ENCODE results near the gene EFCAB8.

The EFCAB8 gene

DNA sequence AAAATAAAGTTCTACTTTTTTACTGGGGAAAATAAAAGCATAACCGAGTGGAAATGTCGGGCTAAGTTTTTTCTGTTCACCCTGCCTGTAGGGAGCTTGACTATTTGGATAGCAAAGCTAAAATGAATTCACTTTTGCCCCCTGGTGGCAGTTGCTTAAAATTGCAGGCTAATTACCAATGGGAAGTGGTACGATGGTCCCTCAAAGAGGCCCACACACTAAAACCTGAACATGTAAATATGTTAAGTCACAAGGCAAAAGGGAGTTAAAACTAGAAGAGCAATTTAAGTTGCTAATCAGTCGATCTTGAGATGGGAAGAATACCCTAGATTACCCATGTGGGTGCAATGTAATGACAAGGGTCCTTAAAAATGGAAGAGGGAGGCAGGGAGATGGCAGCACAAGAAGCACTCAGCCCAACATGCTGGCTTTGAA, 146.4 kb downstream of the EFCAB8 start:
- Histone ChIP-seq H3K27me3 (ENCODE audit: control insufficient read depth, insufficient read depth, low read length, poor library complexity, severe bottlenecking) (no peaks in the 10 kb centered on the region), H3K4me1 (ENCODE audit: control insufficient read depth, insufficient read depth, low read length) (peaks cover 5% of the 10 kb centered on the region), H3K36me3 (ENCODE audit: control insufficient read depth, insufficient read depth, low read length) (no peaks in the 10 kb centered on the region), H3K9me3 (ENCODE audit: control insufficient read depth, low read length) (no peaks in the 10 kb centered on the region), H3K27ac (ENCODE audit: insufficient read depth, low read depth, low read length, poor library complexity, severe bottlenecking) (no peak overlapping the region), H3K4me3 (ENCODE audit: insufficient read depth, low read depth, low read length) (no peak overlapping the region)
- WGBS, 2 experiments = 63 to 64% methylated on average over 4 of the region's 4 CpGs

- Histone ChIP-seq H3K9me3 (ENCODE audit: control insufficient read depth, low read length) (no peaks in the 10 kb centered on the region), H3K27me3 (ENCODE audit: control insufficient read depth, insufficient read depth, low read length, poor library complexity, severe bottlenecking) (no peaks in the 10 kb centered on the region), H3K4me1 (ENCODE audit: control insufficient read depth, insufficient read depth, low read length) (peaks cover 5% of the 10 kb centered on the region), H3K4me3 (ENCODE audit: insufficient read depth, low read depth, low read length) (no peak overlapping the region), H3K27ac (ENCODE audit: insufficient read depth, low read depth, low read length, poor library complexity, severe bottlenecking) (no peak overlapping the region), H3K36me3 (ENCODE audit: control insufficient read depth, insufficient read depth, low read length) (no peaks in the 10 kb centered on the region)
- WGBS, 2 experiments = 94 to 95% methylated on average over 8 of the region's 8 CpGs
Observed at GRCh38 chr20:33005908-33006775, 147.4 kb downstream of the EFCAB8 start.

DNA sequence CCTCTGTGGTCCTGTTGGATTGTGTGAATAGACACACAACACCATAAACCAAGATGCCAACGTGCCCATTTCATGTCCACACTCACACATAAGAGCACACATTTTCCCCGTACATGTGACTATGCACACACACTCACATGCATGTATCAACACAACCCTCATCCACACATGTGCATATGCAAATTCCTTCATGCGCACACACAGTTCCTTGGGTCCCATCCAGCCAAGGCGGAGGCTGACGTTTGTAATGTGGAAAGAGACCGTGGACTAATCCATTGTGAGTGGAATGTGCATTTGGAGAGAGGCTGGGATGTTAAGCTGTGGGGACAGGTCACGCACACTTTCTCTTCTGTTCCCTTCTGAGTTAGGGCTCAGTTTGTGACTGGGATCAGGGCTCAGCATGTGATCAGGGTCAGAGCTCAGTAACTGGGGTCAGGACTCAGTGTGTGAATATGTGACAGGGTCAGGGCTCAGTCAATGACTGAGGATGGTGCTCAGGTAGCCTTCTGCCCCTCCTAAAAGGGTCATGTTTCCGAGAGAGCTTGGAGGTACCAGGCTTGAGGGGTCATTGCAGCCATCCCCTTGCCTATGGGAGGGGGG, 148.2 kb downstream of the EFCAB8 start:
- no peaks in the 10 kb centered on the region for H3K27me3 ChIP-seq (ENCODE audit: control insufficient read depth, insufficient read depth, low read length, poor library complexity, severe bottlenecking)
- H3K36me3 ChIP-seq (ENCODE audit: control insufficient read depth, insufficient read depth, low read length) = no peaks in the 10 kb centered on the region
- H3K4me3 ChIP-seq (ENCODE audit: insufficient read depth, low read depth, low read length) = no peak overlapping the region
- WGBS, 2 experiments = 90 to 93% methylated on average over 8 of the region's 8 CpGs
- H3K27ac ChIP-seq (ENCODE audit: insufficient read depth, low read depth, low read length, poor library complexity, severe bottlenecking) = no peak overlapping the region
- H3K4me1 ChIP-seq (ENCODE audit: control insufficient read depth, insufficient read depth, low read length) = peaks cover 5% of the 10 kb centered on the region
- no peaks in the 10 kb centered on the region for H3K9me3 ChIP-seq (ENCODE audit: control insufficient read depth, low read length)

- no peaks in the 10 kb centered on the region for H3K9me3 ChIP-seq (ENCODE audit: control insufficient read depth, low read length)
- no peaks in the 10 kb centered on the region for H3K36me3 ChIP-seq (ENCODE audit: control insufficient read depth, insufficient read depth, low read length)
- no peak within 1 kb of the TSS for H3K4me3 ChIP-seq (ENCODE audit: insufficient read depth, low read depth, low read length)
- H3K27me3 ChIP-seq (ENCODE audit: control insufficient read depth, insufficient read depth, low read length, poor library complexity, severe bottlenecking) = no peaks in the 10 kb centered on the region
- peaks cover 5% of the 10 kb centered on the region for H3K4me1 ChIP-seq (ENCODE audit: control insufficient read depth, insufficient read depth, low read length)
- H3K27ac ChIP-seq (ENCODE audit: insufficient read depth, low read depth, low read length, poor library complexity, severe bottlenecking) = no peak within 1 kb of the TSS
- WGBS, 2 experiments = 91 to 94% methylated on average over 11 of the region's 11 CpGs
Observed at GRCh38 chr20:33007376-33008335, 148.9 kb downstream of the EFCAB8 start, which contains the start of gene BPIFB2. Gene BPIFB2 (plus strand): TSS chr20:33007704. CDS start chr20:33008575, 871 bp downstream.

DNA sequence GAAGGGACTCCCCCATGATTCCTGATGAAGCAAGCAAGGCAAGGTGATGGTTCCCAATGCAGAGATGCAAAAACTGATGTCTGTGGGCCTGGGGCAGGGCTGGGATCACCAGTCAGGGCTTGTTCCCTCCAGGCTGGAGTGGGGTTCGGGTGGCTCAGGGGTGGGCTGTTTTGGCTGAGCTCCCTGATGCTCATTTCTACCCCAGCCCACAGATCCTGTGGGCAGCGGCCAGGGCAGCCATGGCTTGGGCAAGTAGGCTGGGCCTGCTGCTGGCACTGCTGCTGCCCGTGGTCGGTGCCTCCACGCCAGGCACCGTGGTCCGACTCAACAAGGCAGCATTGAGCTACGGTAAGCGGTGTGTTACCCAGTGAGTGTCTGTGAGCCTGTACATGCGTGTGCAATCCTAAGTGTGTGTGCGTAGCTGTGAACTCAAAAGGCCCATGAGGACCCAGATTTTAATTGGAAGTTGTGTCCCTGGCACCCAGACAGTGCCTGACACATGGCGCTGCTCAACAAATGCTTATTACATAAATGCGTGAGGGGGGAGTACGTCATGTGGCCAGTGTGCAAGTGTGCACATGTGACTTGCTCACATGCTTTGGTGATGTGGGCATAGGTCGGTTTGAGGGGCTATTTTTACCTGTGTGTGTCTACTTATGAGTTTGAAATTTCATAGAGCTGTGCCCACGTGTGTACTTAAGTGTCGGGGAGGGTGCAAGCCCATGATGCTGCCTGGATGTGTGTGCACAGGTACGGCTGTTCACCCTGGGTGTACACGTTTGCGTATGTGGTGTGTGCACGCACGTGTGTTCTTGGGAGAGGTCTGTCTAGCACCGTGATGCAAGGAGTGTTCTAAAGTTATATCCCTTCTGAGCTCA, 149.9 kb downstream of the EFCAB8 start:
- no peaks in the 10 kb centered on the region for H3K9me3 ChIP-seq (ENCODE audit: control insufficient read depth, low read length)
- no peaks in the 10 kb centered on the region for H3K27me3 ChIP-seq (ENCODE audit: control insufficient read depth, insufficient read depth, low read length, poor library complexity, severe bottlenecking)
- H3K36me3 ChIP-seq (ENCODE audit: control insufficient read depth, insufficient read depth, low read length) = no peaks in the 10 kb centered on the region
- H3K4me1 ChIP-seq (ENCODE audit: control insufficient read depth, insufficient read depth, low read length) = peaks cover 5% of the 10 kb centered on the region
- 93% methylated on average over 23 of the region's 23 CpGs for WGBS, 2 experiments
- H3K27ac ChIP-seq (ENCODE audit: insufficient read depth, low read depth, low read length, poor library complexity, severe bottlenecking) = no peak overlapping the region
- H3K4me3 ChIP-seq (ENCODE audit: insufficient read depth, low read depth, low read length) = no peak overlapping the region

GRCh38 chr20:33009214-33010132, 150.8 kb downstream of the EFCAB8 start:
- H3K27me3 ChIP-seq (ENCODE audit: control insufficient read depth, insufficient read depth, low read length, poor library complexity, severe bottlenecking) = no peaks in the 10 kb centered on the region
- H3K27ac ChIP-seq (ENCODE audit: insufficient read depth, low read depth, low read length, poor library complexity, severe bottlenecking) = no peak overlapping the region
- no peaks in the 10 kb centered on the region for H3K9me3 ChIP-seq (ENCODE audit: control insufficient read depth, low read length)
- peaks cover 8% of the 10 kb centered on the region for H3K4me1 ChIP-seq (ENCODE audit: control insufficient read depth, insufficient read depth, low read length)
- 82 to 83% methylated on average over 19 of the region's 19 CpGs for WGBS, 2 experiments
- H3K4me3 ChIP-seq (ENCODE audit: insufficient read depth, low read depth, low read length) = no peak overlapping the region
- H3K36me3 ChIP-seq (ENCODE audit: control insufficient read depth, insufficient read depth, low read length) = no peaks in the 10 kb centered on the region

GRCh38 chr20:33010133-33010504, 151.4 kb downstream of the EFCAB8 start:
- Histone ChIP-seq H3K36me3 (ENCODE audit: control insufficient read depth, insufficient read depth, low read length) (no peaks in the 10 kb centered on the region), H3K4me3 (ENCODE audit: insufficient read depth, low read depth, low read length) (no peak overlapping the region), H3K27ac (ENCODE audit: insufficient read depth, low read depth, low read length, poor library complexity, severe bottlenecking) (no peak overlapping the region), H3K27me3 (ENCODE audit: control insufficient read depth, insufficient read depth, low read length, poor library complexity, severe bottlenecking) (no peaks in the 10 kb centered on the region), H3K9me3 (ENCODE audit: control insufficient read depth, low read length) (no peaks in the 10 kb centered on the region), H3K4me1 (ENCODE audit: control insufficient read depth, insufficient read depth, low read length) (peaks cover 8% of the 10 kb centered on the region)
- 90 to 94% methylated on average over 5 of the region's 5 CpGs for WGBS, 2 experiments

DNA sequence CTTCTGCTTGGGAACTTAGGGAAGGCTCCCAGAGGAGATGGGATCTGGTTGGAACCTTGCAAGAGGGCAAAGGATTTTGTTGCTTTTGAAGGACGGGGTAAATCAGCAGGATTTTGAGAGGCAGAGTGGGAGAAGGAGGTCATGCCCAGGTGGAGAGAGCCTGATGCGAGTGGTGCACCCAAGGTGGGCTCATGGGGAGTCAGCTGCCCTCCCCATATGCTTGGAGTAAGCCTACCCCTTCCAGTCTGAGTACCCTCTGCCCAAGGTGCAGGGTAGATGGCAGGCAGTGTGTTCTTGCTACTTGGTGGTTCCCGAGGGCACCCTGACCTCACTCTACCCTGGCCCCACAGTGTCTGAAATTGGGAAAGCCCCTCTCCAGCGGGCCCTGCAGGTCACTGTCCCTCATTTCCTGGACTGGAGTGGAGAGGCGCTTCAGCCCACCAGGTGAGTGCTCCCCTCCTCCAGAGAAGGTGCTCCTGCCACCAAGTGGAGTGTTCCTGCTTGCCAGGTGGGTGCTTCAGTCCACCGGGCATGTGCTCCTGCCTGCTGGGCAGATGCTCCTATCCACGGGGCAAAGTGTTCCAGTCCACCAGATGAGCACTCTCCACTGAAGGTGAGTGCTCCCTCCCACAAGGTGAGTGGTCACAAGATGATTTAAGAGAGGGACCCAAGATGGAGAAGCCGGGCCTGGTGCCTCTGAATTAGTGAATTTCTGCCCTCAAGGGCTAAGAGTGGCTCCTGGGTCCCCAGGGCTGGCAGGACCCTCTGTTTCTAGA, 152.1 kb downstream of the EFCAB8 start:
- 91 to 95% methylated on average over 8 of the region's 8 CpGs for WGBS, 2 experiments
- Histone ChIP-seq H3K27ac (ENCODE audit: insufficient read depth, low read depth, low read length, poor library complexity, severe bottlenecking) (no peak overlapping the region), H3K27me3 (ENCODE audit: control insufficient read depth, insufficient read depth, low read length, poor library complexity, severe bottlenecking) (no peaks in the 10 kb centered on the region), H3K4me1 (ENCODE audit: control insufficient read depth, insufficient read depth, low read length) (peaks cover 8% of the 10 kb centered on the region), H3K4me3 (ENCODE audit: insufficient read depth, low read depth, low read length) (no peak overlapping the region), H3K36me3 (ENCODE audit: control insufficient read depth, insufficient read depth, low read length) (no peaks in the 10 kb centered on the region), H3K9me3 (ENCODE audit: control insufficient read depth, low read length) (no peaks in the 10 kb centered on the region)

Measured in ectodermal cell (in vitro differentiated cells).